K562 (cell line): ENCODE measurements around the gene TRPV6. TPM values are rescaled to one million over a fixed set of nuclear protein-coding genes. Genes with fewer than 3 reads are reported as not detected.
A peak's percentile ranks its signal among the peaks of the same experiment; 100 is the strongest.

Source experiments
- EZH2 ChIP-seq: IDR thresholded peaks from 2 replicates; pipeline ENCODE4 v1.6.1; 2012; ENCODE audit warnings: low read depth, mild to moderate bottlenecking, inconsistent platforms, low read length, borderline replicate concordance
- FOXJ3 ChIP-seq: sonication (generic); formaldehyde crosslinking; IDR thresholded peaks from 2 replicates; pipeline ENCODE4 v1.4.0; 2020; ENCODE audit warnings: mild to moderate bottlenecking, missing genetic modification reagents
- GATAD2B ChIP-seq: fragments of 450-650 bp; IDR thresholded peaks from 2 replicates; pipeline ENCODE4 v1.6.1; 2017; ENCODE audit warnings: mild to moderate bottlenecking, borderline replicate concordance
- HNRNPH1 ChIP-seq: fragments of 200-400 bp; formaldehyde crosslinking; optimal IDR thresholded peaks from 2 replicates; pipeline ENCODE3; 2017; ENCODE audit warnings: low read depth, mild to moderate bottlenecking, low read length, moderate library complexity
- ILF3 ChIP-seq: fragments of 450-650 bp; IDR thresholded peaks from 2 replicates; pipeline ENCODE4 v1.6.1; 2018; ENCODE audit warnings: antibody characterized with exemption, mild to moderate bottlenecking, moderate library complexity, borderline replicate concordance
- IRF2 ChIP-seq: sonication (generic); formaldehyde crosslinking; IDR thresholded peaks from 2 replicates; pipeline ENCODE4 v1.8.1; 2022; ENCODE audit warnings: mild to moderate bottlenecking, missing genetic modification reagents
- SIN3A ChIP-seq, 2 experiments: fragments of 150-350 bp in 1 of 2; IDR thresholded peaks; 2 replicates each; pipeline ENCODE4 v1.6.1; 2011 to 2016; ENCODE audit warnings: borderline replicate concordance in 2 of 2, low read depth in 2 of 2, low read length in 2 of 2, mild to moderate bottlenecking in 2 of 2, moderate library complexity in 2 of 2; ENCODE audit not compliant: control insufficient read depth in 1 of 2
- SP2 ChIP-seq: IDR thresholded peaks from 2 replicates; pipeline ENCODE4 v1.6.1; 2011; ENCODE audit warnings: mild to moderate bottlenecking, low read depth, low read length, moderate library complexity; ENCODE audit not compliant: poor library complexity, severe bottlenecking; ENCODE audit errors: extremely low read depth
- ZKSCAN3 ChIP-seq: fragments of 250-450 bp; sonication (Bioruptor Pico); IDR thresholded peaks from 2 replicates; pipeline ENCODE4 v1.4.0; 2020
- ZNF197 ChIP-seq: fragments of 200-800 bp; sonication (Bioruptor generic); IDR thresholded peaks from 2 replicates; pipeline ENCODE4 v1.6.1; 2016; ENCODE audit warnings: low read depth, missing genetic modification characterization, missing compliant biosample characterization
- ZNF253 ChIP-seq: fragments of 250-450 bp; sonication (Bioruptor Pico); conservative IDR thresholded peaks from 2 replicates; pipeline ENCODE4 v1.6.1; 2021; ENCODE audit warnings: mild to moderate bottlenecking
- ZNF764 ChIP-seq: fragments of 250-450 bp; sonication (Bioruptor Pico); IDR thresholded peaks from 2 replicates; pipeline ENCODE4 v1.4.0; 2020; ENCODE audit warnings: low read depth, mild to moderate bottlenecking, moderate library complexity
- ZZZ3 ChIP-seq: fragments of 450-650 bp; IDR thresholded peaks from 2 replicates; pipeline ENCODE4 v1.6.1; 2016; ENCODE audit warnings: antibody characterized with exemption, mild to moderate bottlenecking, moderate library complexity
- polyA plus RNA-seq, 8 experiments: library from polyadenylated mRNA; depleted of rRNA in 4 of 8; stranded (reverse) in 5 of 8; unstranded in 3 of 8; fragments of >200 nt; fragmentation: Nextera tagmentation in 2 of 8; fragmentation: Illumina TruSeq in 1 of 8; extraction: Ambion mirVana in 2 of 8; extraction: Trizol in 1 of 8; gene quantifications; 2 replicates each; pipeline versions ENCODE4 v1.2.1 to v1.2.3, GENCODE V29; 2011 to 2014; ENCODE audit warnings: inconsistent platforms in 1 of 8, missing spikeins in 1 of 8
- total RNA-seq, 7 experiments: library from RNA; depleted of rRNA in 6 of 7; stranded (reverse); fragments of >200 nt in 6 of 7; fragmentation: Illumina TruSeq in 2 of 7; extraction: Trizol in 2 of 7; gene quantifications; 2 replicates each; pipeline versions ENCODE4 v1.2.1 to v1.2.3, GENCODE V29; 2011 to 2021; ENCODE audit warnings: low replicate concordance in 1 of 7
- TF ChIP-seq, protein P1 (sequence below): fragments of 200-600 bp; sonication (generic); IDR thresholded peaks from one replicate; pipeline ENCODE4 v1.6.1; 2012; ENCODE audit warnings: mild to moderate bottlenecking, low read depth, low read length, inconsistent platforms
- TF ChIP-seq, protein P2 (sequence below): fragments of 250-450 bp; sonication (Bioruptor Pico); IDR thresholded peaks from 2 replicates; pipeline ENCODE4 v1.8.0; 2022; ENCODE audit warnings: inconsistent platforms

Gene TRPV6
- total and polyA plus RNA-seq, 9 of the 15 experiments (the other 6 are each of a cell fraction or from before 2014, with no cell fraction given): 0.04 to 0.36 (median 0.11) TPM

DNA sequence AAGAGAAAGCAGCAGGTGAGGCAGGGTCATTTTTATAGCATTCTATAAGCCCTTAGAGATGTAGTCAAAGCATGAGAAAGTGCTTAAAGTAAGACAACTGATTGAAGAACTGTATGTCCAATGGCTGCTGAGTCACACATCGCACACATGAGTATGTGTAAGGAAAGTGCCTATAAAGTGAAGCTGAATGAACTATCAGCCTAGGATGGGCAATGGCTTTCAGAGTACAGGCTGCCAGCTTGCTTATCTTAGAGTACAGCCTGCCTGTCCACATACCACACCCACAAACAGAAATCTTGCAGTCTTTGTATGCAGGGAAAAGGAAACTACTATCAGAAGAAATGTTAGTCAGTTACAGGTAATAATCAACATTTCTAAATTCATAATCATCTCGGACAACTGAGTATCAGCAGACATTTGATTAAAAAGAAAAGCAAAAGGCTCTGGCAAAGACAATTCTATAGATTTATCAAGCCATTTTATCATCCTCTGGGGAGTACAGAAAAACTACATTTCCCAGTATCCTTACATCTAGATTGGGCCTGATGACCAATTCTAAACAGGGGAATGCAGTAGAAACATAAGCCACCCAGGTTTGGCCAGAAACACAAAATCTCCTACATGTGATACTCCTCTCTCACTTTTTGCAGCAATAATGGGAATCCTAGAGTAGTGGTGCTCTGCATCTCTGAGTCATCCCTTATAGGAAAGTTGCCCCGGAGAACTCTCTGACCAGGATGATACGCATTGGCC lies 46.9 kb downstream of the TRPV6 start (continued):
- TF ChIP-seq, protein P1, sequence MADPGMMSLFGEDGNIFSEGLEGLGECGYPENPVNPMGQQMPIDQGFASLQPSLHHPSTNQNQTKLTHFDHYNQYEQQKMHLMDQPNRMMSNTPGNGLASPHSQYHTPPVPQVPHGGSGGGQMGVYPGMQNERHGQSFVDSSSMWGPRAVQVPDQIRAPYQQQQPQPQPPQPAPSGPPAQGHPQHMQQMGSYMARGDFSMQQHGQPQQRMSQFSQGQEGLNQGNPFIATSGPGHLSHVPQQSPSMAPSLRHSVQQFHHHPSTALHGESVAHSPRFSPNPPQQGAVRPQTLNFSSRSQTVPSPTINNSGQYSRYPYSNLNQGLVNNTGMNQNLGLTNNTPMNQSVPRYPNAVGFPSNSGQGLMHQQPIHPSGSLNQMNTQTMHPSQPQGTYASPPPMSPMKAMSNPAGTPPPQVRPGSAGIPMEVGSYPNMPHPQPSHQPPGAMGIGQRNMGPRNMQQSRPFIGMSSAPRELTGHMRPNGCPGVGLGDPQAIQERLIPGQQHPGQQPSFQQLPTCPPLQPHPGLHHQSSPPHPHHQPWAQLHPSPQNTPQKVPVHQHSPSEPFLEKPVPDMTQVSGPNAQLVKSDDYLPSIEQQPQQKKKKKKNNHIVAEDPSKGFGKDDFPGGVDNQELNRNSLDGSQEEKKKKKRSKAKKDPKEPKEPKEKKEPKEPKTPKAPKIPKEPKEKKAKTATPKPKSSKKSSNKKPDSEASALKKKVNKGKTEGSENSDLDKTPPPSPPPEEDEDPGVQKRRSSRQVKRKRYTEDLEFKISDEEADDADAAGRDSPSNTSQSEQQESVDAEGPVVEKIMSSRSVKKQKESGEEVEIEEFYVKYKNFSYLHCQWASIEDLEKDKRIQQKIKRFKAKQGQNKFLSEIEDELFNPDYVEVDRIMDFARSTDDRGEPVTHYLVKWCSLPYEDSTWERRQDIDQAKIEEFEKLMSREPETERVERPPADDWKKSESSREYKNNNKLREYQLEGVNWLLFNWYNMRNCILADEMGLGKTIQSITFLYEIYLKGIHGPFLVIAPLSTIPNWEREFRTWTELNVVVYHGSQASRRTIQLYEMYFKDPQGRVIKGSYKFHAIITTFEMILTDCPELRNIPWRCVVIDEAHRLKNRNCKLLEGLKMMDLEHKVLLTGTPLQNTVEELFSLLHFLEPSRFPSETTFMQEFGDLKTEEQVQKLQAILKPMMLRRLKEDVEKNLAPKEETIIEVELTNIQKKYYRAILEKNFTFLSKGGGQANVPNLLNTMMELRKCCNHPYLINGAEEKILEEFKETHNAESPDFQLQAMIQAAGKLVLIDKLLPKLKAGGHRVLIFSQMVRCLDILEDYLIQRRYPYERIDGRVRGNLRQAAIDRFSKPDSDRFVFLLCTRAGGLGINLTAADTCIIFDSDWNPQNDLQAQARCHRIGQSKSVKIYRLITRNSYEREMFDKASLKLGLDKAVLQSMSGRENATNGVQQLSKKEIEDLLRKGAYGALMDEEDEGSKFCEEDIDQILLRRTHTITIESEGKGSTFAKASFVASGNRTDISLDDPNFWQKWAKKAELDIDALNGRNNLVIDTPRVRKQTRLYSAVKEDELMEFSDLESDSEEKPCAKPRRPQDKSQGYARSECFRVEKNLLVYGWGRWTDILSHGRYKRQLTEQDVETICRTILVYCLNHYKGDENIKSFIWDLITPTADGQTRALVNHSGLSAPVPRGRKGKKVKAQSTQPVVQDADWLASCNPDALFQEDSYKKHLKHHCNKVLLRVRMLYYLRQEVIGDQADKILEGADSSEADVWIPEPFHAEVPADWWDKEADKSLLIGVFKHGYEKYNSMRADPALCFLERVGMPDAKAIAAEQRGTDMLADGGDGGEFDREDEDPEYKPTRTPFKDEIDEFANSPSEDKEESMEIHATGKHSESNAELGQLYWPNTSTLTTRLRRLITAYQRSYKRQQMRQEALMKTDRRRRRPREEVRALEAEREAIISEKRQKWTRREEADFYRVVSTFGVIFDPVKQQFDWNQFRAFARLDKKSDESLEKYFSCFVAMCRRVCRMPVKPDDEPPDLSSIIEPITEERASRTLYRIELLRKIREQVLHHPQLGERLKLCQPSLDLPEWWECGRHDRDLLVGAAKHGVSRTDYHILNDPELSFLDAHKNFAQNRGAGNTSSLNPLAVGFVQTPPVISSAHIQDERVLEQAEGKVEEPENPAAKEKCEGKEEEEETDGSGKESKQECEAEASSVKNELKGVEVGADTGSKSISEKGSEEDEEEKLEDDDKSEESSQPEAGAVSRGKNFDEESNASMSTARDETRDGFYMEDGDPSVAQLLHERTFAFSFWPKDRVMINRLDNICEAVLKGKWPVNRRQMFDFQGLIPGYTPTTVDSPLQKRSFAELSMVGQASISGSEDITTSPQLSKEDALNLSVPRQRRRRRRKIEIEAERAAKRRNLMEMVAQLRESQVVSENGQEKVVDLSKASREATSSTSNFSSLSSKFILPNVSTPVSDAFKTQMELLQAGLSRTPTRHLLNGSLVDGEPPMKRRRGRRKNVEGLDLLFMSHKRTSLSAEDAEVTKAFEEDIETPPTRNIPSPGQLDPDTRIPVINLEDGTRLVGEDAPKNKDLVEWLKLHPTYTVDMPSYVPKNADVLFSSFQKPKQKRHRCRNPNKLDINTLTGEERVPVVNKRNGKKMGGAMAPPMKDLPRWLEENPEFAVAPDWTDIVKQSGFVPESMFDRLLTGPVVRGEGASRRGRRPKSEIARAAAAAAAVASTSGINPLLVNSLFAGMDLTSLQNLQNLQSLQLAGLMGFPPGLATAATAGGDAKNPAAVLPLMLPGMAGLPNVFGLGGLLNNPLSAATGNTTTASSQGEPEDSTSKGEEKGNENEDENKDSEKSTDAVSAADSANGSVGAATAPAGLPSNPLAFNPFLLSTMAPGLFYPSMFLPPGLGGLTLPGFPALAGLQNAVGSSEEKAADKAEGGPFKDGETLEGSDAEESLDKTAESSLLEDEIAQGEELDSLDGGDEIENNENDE: no peak
- no peak for TF ChIP-seq ZKSCAN3 (CRISPR knock-in tag)
- TF ChIP-seq ZNF253: no peak
- TF ChIP-seq ZNF197 (CRISPR knock-in tag): no peak
- TF ChIP-seq SP2: no peak
- no peak for TF ChIP-seq ZZZ3
- no peak; a peak in 1 of 4 replicates for TF ChIP-seq SIN3A (IDR thresholded peaks at IDR 0.05; ENCODE audit: borderline replicate concordance in 2 of 2, control insufficient read depth in 1 of 2, low read depth in 2 of 2, low read length in 2 of 2)
- TF ChIP-seq, protein P2, sequence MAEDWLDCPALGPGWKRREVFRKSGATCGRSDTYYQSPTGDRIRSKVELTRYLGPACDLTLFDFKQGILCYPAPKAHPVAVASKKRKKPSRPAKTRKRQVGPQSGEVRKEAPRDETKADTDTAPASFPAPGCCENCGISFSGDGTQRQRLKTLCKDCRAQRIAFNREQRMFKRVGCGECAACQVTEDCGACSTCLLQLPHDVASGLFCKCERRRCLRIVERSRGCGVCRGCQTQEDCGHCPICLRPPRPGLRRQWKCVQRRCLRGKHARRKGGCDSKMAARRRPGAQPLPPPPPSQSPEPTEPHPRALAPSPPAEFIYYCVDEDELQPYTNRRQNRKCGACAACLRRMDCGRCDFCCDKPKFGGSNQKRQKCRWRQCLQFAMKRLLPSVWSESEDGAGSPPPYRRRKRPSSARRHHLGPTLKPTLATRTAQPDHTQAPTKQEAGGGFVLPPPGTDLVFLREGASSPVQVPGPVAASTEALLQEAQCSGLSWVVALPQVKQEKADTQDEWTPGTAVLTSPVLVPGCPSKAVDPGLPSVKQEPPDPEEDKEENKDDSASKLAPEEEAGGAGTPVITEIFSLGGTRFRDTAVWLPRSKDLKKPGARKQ (CRISPR knock-in tag): no peak
- no peak for TF ChIP-seq IRF2 (CRISPR knock-in tag)
- peak; percentile 38; the same call in 1 of the 2 replicates for TF ChIP-seq GATAD2B
- no peak for TF ChIP-seq FOXJ3
- no peak for TF ChIP-seq HNRNPH1
- TF ChIP-seq EZH2: no peak
- TF ChIP-seq ZNF764: no peak
- no peak for TF ChIP-seq ILF3
